Retinal pigment epithelial cell (primary cell): Measurements from ENCODE around the gene KLHDC7A.
"Not testable (repeated sequence)": the region's sequence is repeated elsewhere in the genome, so short reads cannot be mapped to it uniquely, and the experiment has no call there.

Experiments
- DNase-seq: peaks from one replicate; pipeline ENCODE4 v3.0.0-alpha.2; 2010; ENCODE audit warnings: low read depth
- H3K4me3 ChIP-seq: 2 replicates; pipeline ENCODE4 v1.5.1; 2011; ENCODE audit warnings: mild to moderate bottlenecking, low read length, control low read depth, moderate library complexity
- CTCF ChIP-seq: conservative IDR thresholded peaks from 2 replicates; pipeline ENCODE4 v1.5.1; 2011; ENCODE audit warnings: low read depth, low read length, control low read depth, inconsistent platforms

KLHDC7A gene

GRCh38 chr1:18447509-18448220, 33.1 kb upstream of the KLHDC7A start:
- DNase-seq: no peak
- no peak for TF ChIP-seq CTCF
- no peak overlapping the region for H3K4me3 ChIP-seq

- no peak for DNase-seq
- H3K4me3 ChIP-seq: no peak overlapping the region
- TF ChIP-seq CTCF: no peak
Measured at GRCh38 chr1:18448889-18449288, 31.8 kb upstream of the KLHDC7A start.

- DNase-seq: no peak
- H3K4me3 ChIP-seq: no peak overlapping the region
- TF ChIP-seq CTCF: no peak
Measured at GRCh38 chr1:18452550-18452949, 28.2 kb upstream of the KLHDC7A start.

GRCh38 chr1:18458133-18459092, 22.3 kb upstream of the KLHDC7A start:
- TF ChIP-seq CTCF: no peak
- no peak for DNase-seq
- no peak overlapping the region for H3K4me3 ChIP-seq

- DNase-seq: no peak
- TF ChIP-seq CTCF: no peak
- H3K4me3 ChIP-seq: no peak overlapping the region
Measured at GRCh38 chr1:18461656-18462055, 19.1 kb upstream of the KLHDC7A start.

GRCh38 chr1:18462517-18462916, 18.2 kb upstream of the KLHDC7A start:
- not testable (repeated sequence) for H3K4me3 ChIP-seq, DNase-seq

GRCh38 chr1:18463063-18463462, 17.7 kb upstream of the KLHDC7A start:
- H3K4me3 ChIP-seq: no peak overlapping the region
- DNase-seq: no peak
- TF ChIP-seq CTCF: no peak
